Cardiac fibroblast (primary cell): ENCODE data around the gene LDHA.
A peak's percentile ranks its signal among the peaks of the same experiment; 100 is the strongest.

ENCODE experiments used
- DNase-seq, 2 donors: peaks; one replicate each; pipeline versions ENCODE4 v3.0.0 to v3.0.0-alpha.2; 2010; ENCODE audit warnings: low read depth in 2 of 2
- H3K4me3 ChIP-seq, 2 donors: replicated peaks in 1 of 2; 1 replicate in 1 of 2; 2 replicates in 1 of 2; pipeline ENCODE4 v1.5.1; 2011; ENCODE audit warnings: low read depth in 2 of 2, low read length in 2 of 2, mild to moderate bottlenecking in 2 of 2, moderate library complexity in 1 of 2
- CTCF ChIP-seq: IDR thresholded peaks from one replicate; pipeline ENCODE4 v1.5.1; 2011; ENCODE audit warnings: low read depth, mild to moderate bottlenecking, low read length, inconsistent platforms

LDHA gene

GRCh38 chr11:18429332-18429731 lies 35.0 kb downstream of the LDHA start:
- no peak for DNase-seq
- no peak overlapping the region for H3K4me3 ChIP-seq
- no peak for TF ChIP-seq CTCF

GRCh38 chr11:18438691-18439090 lies 44.3 kb downstream of the LDHA start:
- DNase-seq = no peak
- TF ChIP-seq CTCF = no peak
- H3K4me3 ChIP-seq = no peak overlapping the region

- TF ChIP-seq CTCF = no peak
- DNase-seq = no peak
- H3K4me3 ChIP-seq = no peak overlapping the region
Measured at GRCh38 chr11:18449251-18449650, 54.9 kb downstream of the LDHA start.

- H3K4me3 ChIP-seq = no peak overlapping the region
- DNase-seq = peak in 1 of 2 donors; percentile 52
- TF ChIP-seq CTCF = no peak
Measured at GRCh38 chr11:18452927-18453326, 58.6 kb downstream of the LDHA start.

- no peak for TF ChIP-seq CTCF
- DNase-seq = no peak
- H3K4me3 ChIP-seq = no peak within 1 kb of the TSS
Measured at GRCh38 chr11:18455686-18456372, 61.5 kb downstream of the LDHA start, which contains the start of gene LDHAL6A. LDHAL6A (plus strand) TSS chr11:18455856; CDS start chr11:18456681, 825 bp downstream.

GRCh38 chr11:18457450-18457849 lies 63.1 kb downstream of the LDHA start:
- DNase-seq = peak; percentile 16 to 29
- H3K4me3 ChIP-seq = no peak overlapping the region
- TF ChIP-seq CTCF = no peak
